GM18519 (cell line): ENCODE data around the gene CDH13.

Experiments
- ATAC-seq: cut with Tn5 transposase; IDR thresholded peaks from one replicate; pipeline ENCODE4 v1.9.1; 2021; ENCODE audit warnings: mild to moderate bottlenecking, moderate library complexity; ENCODE audit not compliant: unreplicated experiment, low FRiP score

CDH13 gene

DNA sequence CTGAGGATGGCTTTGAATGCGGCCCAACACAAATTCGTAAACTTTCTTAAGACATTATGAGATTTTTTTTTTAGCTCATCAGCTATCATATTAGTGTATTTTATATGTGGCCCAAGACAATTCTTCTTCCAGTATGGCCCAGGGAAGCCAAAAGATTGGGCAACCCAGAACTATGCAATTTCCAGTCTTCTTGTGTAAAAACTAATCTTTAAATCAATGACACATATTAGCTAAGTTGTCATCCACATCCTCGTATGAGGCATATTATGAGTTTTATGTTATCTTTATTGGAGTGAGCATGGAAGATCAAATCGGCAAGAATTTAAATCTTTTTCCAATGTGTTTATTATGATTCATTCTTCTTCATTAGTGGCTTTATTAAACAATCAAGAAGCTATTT, 982.4 kb downstream of the CDH13 start:
- no peak for ATAC-seq

DNA sequence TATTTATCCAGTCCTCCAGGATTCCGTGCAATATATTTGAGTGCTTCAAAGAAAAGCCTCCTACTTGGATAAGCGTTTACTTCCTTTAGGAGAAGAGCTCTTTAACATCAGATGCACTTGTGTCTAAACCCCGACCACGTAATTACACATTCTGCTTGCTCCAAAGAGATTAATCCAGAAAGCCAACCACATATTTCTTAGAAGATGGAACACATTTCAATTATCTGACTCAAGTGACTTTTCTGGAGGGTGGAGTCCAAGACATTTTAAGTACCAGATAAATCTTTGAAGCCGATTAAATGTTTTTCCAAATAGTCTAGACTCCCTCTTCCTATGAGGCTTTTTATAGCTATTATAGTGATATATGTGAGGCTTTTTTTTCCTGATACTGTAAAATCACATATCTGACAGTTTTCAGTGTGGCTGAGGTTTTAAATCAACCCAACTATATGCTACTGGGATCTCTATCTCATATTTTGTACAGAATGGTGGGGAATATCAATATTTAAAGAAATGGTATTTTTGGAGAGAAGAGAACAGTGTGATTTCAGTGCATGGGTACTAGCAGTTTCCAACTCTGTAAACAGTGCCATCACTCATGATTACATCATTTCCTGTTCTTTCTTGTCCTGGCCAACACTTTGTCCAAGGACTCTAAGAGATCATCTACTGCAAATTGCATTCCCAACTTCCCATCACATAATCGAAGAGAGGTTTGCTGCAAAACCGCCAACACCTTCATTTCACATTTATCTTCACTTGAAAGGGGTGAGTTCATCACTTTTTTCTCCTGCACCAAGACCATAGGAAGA, 988.6 kb downstream of the CDH13 start:
- no peak for ATAC-seq

DNA sequence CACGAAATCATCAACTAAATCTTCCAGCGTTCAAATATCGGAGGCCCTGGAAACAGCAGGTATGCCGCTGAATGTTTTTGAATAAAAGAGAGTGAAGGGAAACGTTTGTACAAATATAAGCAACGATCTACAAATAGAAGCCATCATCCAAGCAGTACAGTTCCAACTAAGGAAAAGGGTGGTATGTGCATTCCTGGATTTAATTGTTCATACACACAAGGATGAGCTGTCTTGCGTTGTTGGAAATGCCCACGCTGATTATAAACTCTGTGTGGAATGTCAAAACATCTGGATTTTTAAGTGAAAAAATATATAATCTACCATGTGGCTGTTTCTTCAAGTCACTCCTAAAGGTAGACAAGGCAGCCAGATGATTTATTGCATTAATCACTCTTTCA, 989.2 kb downstream of the CDH13 start:
- no peak for ATAC-seq

DNA sequence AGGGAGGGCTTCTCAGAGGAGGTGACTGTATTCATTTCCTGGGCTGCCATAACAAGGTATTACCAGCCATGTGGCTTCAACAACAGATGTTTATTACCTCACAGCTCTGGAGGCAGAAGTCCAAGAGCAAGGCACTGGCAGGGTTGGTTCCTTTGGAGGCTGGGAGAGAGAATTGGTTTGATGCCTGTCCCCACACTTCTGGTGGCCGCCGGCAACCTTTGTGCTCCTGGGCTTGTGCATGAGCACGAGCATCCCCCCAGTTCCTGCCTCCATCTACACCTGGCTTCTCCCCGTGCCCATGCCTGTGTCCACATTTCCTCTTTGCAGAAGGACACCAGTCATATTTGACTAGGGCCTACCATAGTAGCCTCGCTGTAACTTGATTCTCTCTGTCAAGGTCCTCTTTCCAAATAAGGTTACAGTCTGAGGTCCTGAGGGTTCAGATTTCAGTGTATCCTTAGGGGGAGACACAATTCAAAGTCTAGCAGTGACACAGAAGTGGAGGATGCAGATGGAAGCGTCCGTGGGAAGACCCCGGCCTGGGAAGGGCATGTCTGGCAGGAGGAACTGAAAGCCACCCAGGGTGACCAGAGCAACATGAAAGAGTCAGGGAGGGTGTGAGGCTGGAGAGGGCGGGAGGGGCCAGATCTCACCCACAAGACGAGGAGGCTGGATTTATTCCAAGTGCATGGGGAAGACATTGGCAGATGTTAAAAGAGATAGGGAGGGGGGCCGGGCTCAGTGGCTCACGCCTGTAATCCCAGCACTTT, 992.8 kb downstream of the CDH13 start:
- ATAC-seq, result no peak

DNA sequence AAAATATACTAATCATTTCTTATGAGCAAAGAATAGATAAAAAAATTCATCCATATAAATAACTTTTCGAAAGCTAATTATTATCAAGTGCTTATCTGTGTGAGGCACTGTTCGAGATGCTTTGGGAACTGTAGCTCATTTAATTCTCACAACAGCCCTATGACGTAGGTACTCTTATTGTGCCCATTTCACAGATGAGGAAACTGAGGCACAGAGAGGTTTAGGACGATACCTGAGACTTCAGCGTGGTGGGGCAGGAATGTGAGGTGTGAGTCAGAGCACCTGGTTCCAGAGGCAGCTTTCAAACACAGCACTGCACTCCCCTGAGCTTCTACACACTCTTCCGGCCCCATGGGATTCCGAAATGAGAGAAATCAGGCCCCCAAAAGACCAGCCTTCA, 995.2 kb downstream of the CDH13 start:
- no peak for ATAC-seq

DNA sequence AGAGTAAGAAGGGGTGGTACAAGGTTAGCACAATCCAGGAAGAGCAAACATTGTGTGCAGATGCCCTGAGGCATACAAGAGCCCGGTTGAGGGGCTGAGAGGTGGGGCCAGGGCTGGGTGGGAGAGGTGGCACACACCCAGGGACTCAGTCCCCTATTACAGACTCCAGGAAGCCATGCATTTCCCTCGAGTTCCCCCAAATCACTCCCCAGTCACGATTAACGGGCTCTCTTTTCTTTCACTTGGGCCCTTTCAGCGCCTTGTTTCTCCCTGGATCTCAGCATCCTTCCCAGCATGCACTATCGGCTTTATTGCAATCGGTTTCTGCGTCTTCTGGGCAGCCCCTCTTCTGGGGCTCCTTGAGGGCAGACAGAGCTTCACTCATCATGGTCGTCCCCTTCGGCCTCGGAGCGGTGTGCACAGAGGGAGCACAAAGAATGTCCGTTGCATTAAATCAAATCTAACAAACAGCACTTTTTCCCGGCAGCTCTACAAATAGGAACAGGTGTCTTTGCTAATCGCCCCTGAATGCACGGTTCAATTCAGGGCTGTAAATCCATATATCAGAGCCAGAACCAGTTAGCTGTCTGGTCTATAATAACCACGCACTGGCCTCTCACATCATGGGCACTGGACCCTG, 996.4 kb downstream of the CDH13 start:
- ATAC-seq, result no peak

DNA sequence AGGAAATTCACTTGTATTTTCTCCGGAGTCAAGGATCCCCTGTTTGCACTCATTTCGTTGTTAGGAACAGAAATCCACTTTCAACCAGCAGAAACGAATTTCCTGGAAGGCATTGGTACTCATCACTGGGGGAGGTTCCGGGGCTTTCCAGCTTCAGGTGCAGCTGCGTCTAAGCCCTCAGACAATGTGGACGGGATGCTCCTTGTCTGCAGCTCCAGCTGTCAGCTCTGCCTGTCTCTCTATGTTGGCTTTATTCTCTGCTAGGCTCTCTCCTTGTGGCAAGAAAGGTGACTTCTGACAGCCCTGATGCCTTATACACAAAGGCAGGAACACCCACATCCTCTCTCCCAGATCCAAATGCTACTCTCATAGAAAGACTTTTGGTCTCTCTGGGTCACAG, 997.1 kb downstream of the CDH13 start:
- ATAC-seq, result no peak

DNA sequence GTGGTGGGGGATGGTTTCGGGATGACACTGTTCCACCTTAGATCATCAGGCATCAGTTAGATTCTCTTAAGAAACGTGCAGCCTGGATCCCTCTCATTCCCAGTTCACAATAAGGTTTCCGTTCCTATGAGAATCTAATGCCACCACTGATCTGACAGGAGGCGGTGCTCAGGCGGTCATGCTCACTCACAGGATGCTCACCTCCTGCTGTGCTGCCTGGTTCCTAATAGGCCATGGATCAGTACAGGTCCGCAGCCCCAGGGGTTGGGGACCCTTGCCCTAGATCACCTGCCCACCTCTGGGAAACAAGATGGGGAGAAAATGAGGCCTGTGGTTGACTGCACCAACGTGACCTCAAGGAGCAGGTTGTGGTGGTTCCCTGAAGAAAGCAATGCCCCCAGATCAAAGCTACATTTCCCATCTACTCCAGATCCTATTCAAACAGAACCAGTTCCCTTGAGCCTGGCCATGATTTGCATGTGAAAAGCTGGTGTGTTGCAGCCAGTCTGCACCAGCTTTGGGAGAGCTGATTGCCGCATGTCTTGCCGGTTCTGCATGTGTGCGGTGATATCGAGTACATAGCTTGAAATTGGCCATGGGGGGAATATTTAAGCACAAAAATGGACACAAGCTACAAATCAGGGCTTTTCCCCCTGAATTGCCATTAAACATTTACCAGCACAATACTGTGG, 997.8 kb downstream of the CDH13 start:
- ATAC-seq, result no peak

DNA sequence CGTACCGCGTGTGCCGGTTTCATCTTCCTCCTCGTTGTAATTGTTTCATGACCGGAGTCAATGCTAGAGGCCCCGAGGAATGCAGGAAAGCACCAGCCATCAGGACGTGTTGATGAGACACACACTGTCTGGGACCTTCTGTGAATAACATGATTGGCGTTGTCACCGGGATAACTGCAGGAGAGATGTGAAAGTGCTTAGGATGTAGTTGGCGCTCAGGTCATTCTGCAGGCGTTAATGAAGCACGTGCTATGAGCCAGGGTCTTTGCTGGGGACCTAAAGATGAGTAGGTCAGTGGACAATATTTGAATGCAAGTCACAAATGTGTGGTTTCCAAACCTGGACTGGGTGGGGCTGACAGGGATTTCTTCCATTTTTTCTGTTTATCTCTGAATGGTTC, 999.4 kb downstream of the CDH13 start:
- ATAC-seq, result no peak

DNA sequence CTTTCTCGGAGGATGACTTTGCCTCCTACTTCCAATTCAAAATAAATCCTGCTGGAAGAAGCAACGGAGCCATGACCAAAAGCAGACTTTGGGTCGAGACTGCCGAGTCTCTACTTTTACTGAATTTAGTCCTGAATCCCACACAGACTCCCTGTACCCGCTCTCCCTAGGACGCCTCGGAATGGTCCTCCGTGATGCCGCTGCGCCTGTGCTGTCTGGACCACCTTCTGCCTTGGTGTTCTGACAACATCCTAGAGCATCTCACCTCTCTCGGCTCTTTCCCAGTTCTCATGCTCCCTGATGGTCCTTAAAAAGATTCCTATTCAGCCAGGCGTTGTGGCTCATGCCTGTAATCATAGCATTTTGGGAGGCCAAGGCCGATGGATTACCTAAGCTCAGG, 999.9 kb downstream of the CDH13 start:
- no peak for ATAC-seq

DNA sequence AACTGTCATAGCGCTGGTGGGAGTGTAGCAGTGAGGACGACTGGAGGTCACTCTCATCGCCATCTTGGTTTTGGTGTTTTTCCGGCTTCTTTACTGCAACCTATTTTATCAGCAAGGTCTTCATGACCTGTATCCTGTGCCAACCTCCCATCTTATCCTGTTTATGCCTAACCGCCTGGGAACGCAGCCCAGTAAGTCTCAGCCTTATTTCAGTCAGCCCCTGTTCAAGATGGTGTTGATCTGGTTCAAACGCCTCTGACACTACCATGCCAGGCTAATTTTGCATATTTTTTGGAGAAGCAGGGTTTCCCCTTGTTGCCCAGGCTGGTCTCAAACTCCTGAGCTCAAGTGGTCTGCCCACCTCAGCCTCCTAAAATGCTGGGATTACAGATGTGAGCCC, 1001.2 kb downstream of the CDH13 start:
- ATAC-seq, result no peak

DNA sequence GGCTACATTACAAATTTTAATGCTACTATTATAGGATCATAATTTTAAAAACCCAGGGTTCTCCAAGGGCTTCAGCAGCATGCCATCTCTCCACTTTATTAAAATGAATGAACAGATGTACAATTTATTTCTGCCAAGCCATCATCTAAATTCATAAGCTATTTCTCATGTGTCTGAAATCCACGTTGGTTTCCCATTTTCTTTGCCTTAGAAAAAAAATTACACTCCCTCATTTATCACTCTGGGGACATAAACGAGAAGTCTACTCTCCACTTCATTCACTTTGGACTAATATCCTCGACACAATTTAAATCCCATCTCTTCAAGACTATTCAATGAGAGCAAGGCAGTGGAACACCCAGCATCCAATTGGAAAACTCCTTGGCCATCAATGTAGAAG, 1002.7 kb downstream of the CDH13 start:
- no peak for ATAC-seq

DNA sequence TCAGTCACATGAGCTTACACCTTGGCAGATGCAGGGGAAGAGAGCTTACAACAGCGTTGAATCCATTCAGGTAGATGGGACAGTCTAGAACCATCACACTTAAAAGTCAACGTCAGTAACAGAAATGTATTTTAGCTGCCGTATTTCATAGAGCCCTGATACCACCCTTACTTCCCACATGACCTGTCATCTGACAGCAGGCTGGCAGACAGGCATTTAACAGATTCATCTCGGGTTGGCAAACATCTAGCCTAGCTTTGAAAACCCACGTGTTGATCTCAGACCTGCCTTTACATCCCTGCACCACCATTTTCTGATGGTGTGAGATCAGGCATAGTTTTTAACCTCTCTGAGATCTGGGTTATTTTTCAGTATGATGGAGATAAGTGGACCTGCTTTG, 1003.1 kb downstream of the CDH13 start:
- ATAC-seq, result no peak

DNA sequence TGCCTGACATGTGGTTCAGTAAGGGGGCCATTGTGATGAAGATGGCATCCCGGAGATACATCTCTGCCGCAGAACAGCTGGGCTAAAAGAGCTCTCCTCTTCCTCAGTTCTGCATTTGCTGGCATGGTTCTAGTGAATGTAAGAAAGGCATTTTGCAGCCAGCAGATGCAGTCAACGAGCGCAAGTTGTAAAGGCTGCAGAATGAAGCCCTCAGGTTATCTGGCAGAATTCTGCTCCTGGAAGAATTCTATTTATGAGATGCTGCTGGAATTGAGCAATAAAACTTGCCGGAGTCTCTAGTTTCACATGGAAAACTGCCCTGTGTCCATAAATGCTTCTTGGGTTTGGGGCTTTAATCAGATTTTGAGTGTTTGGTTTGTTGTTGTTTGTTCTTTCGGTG, 1004.2 kb downstream of the CDH13 start:
- ATAC-seq, result no peak

DNA sequence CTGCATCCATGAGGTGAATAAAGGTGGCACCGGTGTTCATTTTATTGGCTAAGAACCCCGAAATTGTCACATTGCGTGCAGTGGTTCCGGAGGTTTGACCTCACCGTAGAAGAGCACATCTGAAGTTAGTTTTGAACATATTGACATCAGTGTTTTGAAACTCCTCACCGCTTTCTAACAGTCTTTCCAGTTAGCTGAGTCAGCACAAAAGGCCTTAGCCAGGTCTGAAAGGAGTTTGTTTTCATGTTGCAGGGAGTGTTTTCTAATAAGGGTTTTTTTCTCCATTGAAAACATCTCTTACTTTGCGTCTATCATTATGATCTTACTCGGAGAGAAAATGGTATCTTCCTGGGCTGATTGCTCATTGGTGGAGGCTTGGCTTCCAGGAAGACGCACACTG, 1006.5 kb downstream of the CDH13 start:
- ATAC-seq, result no peak

DNA sequence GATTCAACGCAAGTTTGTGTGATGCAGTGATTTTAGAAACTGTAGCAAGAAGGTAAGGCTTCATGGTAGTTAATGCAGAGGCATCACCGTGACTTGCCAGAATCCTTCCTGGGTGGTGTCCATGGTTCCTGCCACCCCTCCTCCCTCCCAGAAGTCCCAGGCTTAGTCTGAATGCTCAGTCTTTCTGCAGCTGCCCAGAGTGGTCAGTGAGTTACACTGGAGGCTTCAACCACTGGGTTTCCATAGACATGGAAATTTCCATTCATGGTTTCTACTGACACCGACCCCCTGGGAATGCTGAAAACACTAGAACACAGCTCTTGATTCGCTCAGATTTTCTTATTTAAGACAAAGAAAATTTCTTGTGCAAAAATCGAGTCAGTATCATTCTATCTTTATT, 1021.6 kb downstream of the CDH13 start:
- ATAC-seq, result no peak

DNA sequence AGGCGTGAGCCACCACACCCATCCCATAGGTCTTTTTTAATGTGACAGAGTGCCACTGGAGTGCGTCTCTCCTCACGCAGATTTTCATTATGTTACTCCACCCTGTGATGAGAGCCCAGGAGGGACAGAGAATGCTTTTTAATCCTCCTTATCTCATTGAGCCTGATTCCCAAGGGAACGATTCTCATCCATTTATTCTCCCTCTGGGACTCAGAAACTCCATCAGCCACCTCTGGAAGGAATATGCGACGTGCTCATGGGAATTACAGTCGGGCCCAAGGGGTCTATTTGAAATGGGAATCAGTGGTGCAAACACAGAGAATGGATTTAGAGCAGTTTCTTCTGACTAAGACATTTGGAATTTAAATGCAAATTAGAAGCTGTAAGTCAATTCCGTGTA, 1025.1 kb downstream of the CDH13 start:
- no peak for ATAC-seq

DNA sequence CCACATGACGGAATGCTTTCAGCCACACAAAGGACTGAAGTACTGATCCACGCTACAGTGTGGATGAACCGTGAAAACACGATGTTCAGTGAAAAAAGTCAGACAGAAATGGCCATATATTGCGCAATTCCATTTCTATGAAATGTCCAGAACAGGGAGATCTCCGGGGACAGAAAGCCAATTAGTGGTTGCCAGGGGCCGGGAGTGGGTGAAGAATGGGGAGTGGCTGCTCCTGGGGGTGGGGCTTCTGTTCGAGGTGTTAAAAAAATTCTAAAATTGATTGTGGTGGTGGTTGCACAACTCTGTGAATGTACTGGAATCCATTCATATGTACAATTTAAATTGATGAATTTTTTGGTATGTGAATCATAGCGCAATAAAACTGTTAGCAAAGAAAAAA, 1026.2 kb downstream of the CDH13 start:
- ATAC-seq, result no peak

DNA sequence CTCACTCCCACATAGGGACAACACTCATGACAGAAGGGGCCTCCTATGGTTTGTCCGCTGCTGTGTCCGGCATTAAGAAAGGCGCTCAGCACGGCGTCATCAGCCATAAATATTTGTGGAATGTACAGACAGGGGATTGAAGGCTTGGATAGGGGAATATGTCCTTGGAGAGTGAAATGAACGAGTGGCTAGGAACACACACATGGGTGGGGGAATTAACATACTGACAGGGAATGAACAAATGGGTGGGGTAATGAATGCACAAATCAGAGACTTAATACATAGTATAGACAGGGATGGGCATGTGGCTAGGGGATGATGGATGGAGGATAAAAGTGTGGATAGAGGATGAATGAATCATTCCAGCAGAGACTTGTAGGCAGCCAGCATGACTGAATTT, 1027.0 kb downstream of the CDH13 start:
- ATAC-seq, result no peak

DNA sequence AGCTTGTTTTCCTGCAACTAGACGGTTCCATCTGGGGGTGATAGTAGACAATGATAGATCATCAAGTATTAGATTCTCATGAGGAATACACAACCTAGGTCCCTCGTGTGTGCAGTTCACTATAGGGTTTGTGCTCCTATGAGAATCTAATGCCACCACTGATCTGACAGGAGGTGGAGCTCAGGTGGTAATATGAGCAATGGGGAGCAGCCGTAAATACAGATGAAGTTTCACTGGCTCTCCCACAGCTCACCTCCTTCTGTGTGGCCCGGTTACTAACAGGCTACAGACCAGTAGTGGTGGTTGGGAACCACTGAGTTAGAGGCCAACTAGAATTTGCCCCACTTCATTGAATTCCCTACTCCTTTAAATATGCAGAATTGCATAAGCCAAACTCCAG, 1033.5 kb downstream of the CDH13 start:
- no peak for ATAC-seq

DNA sequence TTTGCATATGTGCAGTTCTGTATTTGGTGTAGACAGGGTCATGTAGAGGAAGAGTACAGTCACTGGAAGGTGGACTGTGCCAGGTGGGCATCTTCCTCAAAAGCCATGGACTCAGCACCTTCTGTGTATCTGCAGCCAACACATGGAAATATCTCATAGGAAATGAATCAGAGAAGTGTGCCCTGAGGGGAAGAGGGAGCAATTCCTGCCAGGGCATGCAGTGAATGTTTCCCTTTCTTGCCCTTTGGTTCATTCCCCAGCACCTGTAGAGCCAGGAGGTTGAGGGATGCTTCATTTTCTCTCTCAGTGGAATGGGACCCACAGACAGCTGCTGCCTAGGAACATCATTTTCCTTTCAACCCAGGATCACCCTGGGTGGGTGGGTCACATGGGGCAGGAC, 1034.9 kb downstream of the CDH13 start:
- ATAC-seq, result no peak
